Liver (tissue), 9 donors: ENCODE measurements around the gene TAS2R13. TPM values are rescaled to one million over a fixed set of nuclear protein-coding genes. Genes with fewer than 3 reads are reported as not detected.

Experiments used
- DNase-seq: peaks from one replicate; pipeline ENCODE4 v3.0.0-alpha.2; 2017; ENCODE audit warnings: low spot score
- H3K27ac ChIP-seq, 2 donors: one replicate each; pipeline ENCODE4 v1.7.0; 2013; ENCODE audit warnings: inconsistent platforms in 2 of 2, low read length in 2 of 2, control low read depth in 1 of 2, low read depth in 1 of 2, mild to moderate bottlenecking in 1 of 2
- H3K27me3 ChIP-seq, 4 donors: one replicate each; pipeline versions ENCODE4 v1.6.1 to v1.7.0; 2013; ENCODE audit warnings: low read length in 3 of 4, inconsistent platforms in 1 of 4, mild to moderate bottlenecking in 1 of 4, moderate library complexity in 1 of 4; ENCODE audit not compliant: control insufficient read depth in 4 of 4, insufficient read depth in 4 of 4
- H3K36me3 ChIP-seq, 4 donors: one replicate each; pipeline versions ENCODE4 v1.6.1 to v1.7.0; 2013; ENCODE audit warnings: low read length in 3 of 4, mild to moderate bottlenecking in 3 of 4, low read depth in 1 of 4, moderate library complexity in 1 of 4; ENCODE audit not compliant: control insufficient read depth in 4 of 4, insufficient read depth in 3 of 4
- H3K4me1 ChIP-seq, 4 donors: one replicate each; pipeline versions ENCODE4 v1.6.1 to v1.7.0; 2013; ENCODE audit warnings: low read length in 3 of 4, mild to moderate bottlenecking in 3 of 4, moderate library complexity in 1 of 4; ENCODE audit not compliant: control insufficient read depth in 4 of 4, insufficient read depth in 4 of 4
- H3K4me3 ChIP-seq, 3 donors: one replicate each; pipeline versions ENCODE4 v1.6.1 to v1.7.0; 2013; ENCODE audit warnings: low read length in 3 of 3, control low read depth in 1 of 3, low read depth in 1 of 3, mild to moderate bottlenecking in 1 of 3
- H3K9ac ChIP-seq, 2 donors: one replicate each; pipeline ENCODE4 v1.7.0; 2013; ENCODE audit warnings: low read length in 2 of 2, mild to moderate bottlenecking in 2 of 2, moderate library complexity in 2 of 2, control low read depth in 1 of 2, low read depth in 1 of 2
- H3K9me3 ChIP-seq, 4 donors: one replicate each; pipeline versions ENCODE4 v1.6.1 to v1.7.0; 2013; ENCODE audit warnings: low read length in 3 of 4; ENCODE audit not compliant: control insufficient read depth in 4 of 4
- GABPA ChIP-seq, 2 donors: IDR thresholded peaks in 1 of 2; conservative IDR thresholded peaks in 1 of 2; 2 replicates each; pipeline ENCODE4 v1.6.1; 2016; ENCODE audit warnings: antibody characterized with exemption in 2 of 2, mild to moderate bottlenecking in 1 of 2, moderate library complexity in 1 of 2
- HNF4A ChIP-seq, 2 donors: conservative IDR thresholded peaks; 2 replicates each; pipeline ENCODE4 v1.6.1; 2016; ENCODE audit warnings: antibody characterized with exemption in 2 of 2, mild to moderate bottlenecking in 2 of 2
- HNF4G ChIP-seq: IDR thresholded peaks from 2 replicates; pipeline ENCODE4 v1.6.1; 2016; ENCODE audit warnings: antibody characterized with exemption
- JUND ChIP-seq, 2 donors: IDR thresholded peaks; 2 replicates each; pipeline ENCODE4 v1.6.1; 2016; ENCODE audit warnings: antibody characterized with exemption in 2 of 2
- RAD21 ChIP-seq, 2 donors: IDR thresholded peaks; 2 replicates each; pipeline ENCODE4 v1.6.1; 2016; ENCODE audit warnings: antibody characterized with exemption in 2 of 2, mild to moderate bottlenecking in 2 of 2
- RXRA ChIP-seq, 2 donors: IDR thresholded peaks; 2 replicates each; pipeline ENCODE4 v1.6.1; 2017 to 2018; ENCODE audit warnings: antibody characterized with exemption in 2 of 2, mild to moderate bottlenecking in 1 of 2
- SP1 ChIP-seq: IDR thresholded peaks from 2 replicates; pipeline ENCODE4 v1.6.1; 2018; ENCODE audit warnings: antibody characterized with exemption, mild to moderate bottlenecking
- TAF1 ChIP-seq: conservative IDR thresholded peaks from 2 replicates; pipeline ENCODE4 v1.6.1; 2016; ENCODE audit warnings: antibody characterized with exemption, mild to moderate bottlenecking
- YY1 ChIP-seq: IDR thresholded peaks from 2 replicates; pipeline ENCODE4 v1.6.1; 2016; ENCODE audit warnings: antibody characterized with exemption, mild to moderate bottlenecking
- WGBS: extraction: QIAGEN DNeasy Blood & Tissue Kit; methylation state at CpG from one replicate; pipeline ENCODE4 v1.1.7; 2013; 5-methylcytosine and 5-hydroxymethylcytosine counted together
- polyA plus RNA-seq, 2 donors: library from polyadenylated mRNA; stranded (reverse) in 1 of 2; unstranded in 1 of 2; fragments of 200-250 nt in 1 of 2; fragments of >200 nt in 1 of 2; fragmentation: Nextera tagmentation in 1 of 2; extraction: Ambion mirVana in 1 of 2; gene quantifications; one replicate each; pipeline versions ENCODE4 v1.2.1 to v1.2.3, GENCODE V29; 2013 to 2015
- total RNA-seq, 2 donors: library from RNA; depleted of rRNA; stranded (reverse); fragments of >200 nt; gene quantifications; one replicate each; pipeline ENCODE4 v1.2.3, GENCODE V29; 2014
- TF ChIP-seq, protein P1 (sequence below): IDR thresholded peaks from 2 replicates; pipeline ENCODE4 v1.6.1; 2016; ENCODE audit warnings: antibody characterized with exemption
- TF ChIP-seq, protein P2 (sequence below): IDR thresholded peaks from 2 replicates; pipeline ENCODE4 v1.6.1; 2016; ENCODE audit warnings: antibody characterized with exemption
- TF ChIP-seq, protein P3 (sequence below): IDR thresholded peaks from 2 replicates; pipeline ENCODE4 v1.6.1; 2016; ENCODE audit warnings: antibody characterized with exemption
- TF ChIP-seq, protein P4 (sequence below): fragments of 150-350 bp; IDR thresholded peaks from 2 replicates; pipeline ENCODE4 v1.5.1; 2017; ENCODE audit warnings: improper control_type of control experiment, low read depth, low read length; ENCODE audit not compliant: missing input control
- donor health status: healthy.
- donor health status: healthy.
- donor health status: healthy.
- donor health status: healthy.
- donor health status: healthy.

Gene TAS2R13
- total and polyA plus RNA-seq, 4 donors, result 0.10 to 6.2 (median 0.51) TPM; not detected in 1

DNA sequence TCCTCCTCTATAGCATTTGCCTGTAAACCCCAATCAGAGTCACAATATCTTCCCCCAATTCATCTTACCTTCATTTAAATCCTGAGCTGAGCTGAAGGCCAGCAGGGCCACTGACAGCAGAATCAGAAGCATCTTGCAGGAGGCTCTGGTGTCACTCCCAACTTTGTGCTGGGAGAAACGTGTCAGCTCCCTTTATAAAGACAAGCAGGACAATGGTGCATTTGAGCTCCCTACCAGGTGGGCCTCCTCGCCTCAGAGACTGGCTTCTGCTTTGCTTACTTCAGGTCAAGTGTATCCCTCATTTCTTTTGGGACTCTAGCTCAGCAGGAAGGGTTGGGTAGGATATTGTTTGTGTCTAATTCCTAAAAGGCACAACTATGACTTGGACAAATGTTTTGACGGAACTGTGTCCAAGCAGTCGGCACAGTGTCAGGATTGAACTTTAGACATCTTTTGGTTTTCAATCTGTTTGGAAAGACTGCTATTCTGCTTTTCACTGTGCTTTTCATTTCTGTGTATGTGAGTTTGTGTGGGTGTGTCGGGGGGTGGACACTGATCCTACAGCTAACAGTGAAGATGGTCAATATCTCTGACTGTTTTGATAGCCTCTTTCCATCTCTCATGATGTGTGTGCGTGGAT, 25.2 kb downstream of the TAS2R13 start, which contains the start of gene PRH1 (continued):
- TF ChIP-seq JUND (IDR thresholded peaks at IDR 0.05) (no peak), RXRA (IDR thresholded peaks at IDR 0.05) (no peak), RAD21 (IDR thresholded peaks at IDR 0.05) (no peak), SP1 (no peak), YY1 (no peak)
- TF ChIP-seq, protein P1, sequence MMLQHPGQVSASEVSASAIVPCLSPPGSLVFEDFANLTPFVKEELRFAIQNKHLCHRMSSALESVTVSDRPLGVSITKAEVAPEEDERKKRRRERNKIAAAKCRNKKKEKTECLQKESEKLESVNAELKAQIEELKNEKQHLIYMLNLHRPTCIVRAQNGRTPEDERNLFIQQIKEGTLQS, result no peak
- TF ChIP-seq, protein P2, sequence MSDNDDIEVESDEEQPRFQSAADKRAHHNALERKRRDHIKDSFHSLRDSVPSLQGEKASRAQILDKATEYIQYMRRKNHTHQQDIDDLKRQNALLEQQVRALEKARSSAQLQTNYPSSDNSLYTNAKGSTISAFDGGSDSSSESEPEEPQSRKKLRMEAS, result no peak

DNA sequence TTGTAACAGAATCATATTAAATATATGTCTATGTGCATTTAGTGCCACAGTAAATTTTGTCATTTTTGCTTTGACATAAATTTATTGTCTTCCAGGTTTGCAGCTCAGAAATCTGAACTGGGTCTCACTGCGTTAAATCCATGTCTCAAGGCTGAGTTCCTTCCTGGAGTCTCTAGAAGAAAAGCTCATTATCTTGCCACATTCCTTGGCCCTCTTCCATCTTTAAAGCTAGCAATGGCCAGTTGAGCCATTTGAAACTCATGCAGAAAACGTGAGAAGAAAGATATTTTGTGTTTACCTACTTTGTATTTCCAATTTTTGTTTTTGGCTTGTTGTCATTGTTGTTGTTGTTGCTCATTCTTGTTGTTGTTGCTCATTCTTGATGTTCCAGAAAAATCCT, 36.0 kb downstream of the TAS2R13 start:
- Histone ChIP-seq H3K9ac (no peak overlapping the region), H3K27ac (no peak overlapping the region), H3K27me3 (no peaks in the 10 kb centered on the region), H3K4me1 (no peaks in the 10 kb centered on the region), H3K4me3 (no peak overlapping the region), H3K36me3 (peaks cover 0 to 4% (median 0%) of the 10 kb centered on the region in 4 donors), H3K9me3 (no peaks in the 10 kb centered on the region)
- TF ChIP-seq, protein P3, sequence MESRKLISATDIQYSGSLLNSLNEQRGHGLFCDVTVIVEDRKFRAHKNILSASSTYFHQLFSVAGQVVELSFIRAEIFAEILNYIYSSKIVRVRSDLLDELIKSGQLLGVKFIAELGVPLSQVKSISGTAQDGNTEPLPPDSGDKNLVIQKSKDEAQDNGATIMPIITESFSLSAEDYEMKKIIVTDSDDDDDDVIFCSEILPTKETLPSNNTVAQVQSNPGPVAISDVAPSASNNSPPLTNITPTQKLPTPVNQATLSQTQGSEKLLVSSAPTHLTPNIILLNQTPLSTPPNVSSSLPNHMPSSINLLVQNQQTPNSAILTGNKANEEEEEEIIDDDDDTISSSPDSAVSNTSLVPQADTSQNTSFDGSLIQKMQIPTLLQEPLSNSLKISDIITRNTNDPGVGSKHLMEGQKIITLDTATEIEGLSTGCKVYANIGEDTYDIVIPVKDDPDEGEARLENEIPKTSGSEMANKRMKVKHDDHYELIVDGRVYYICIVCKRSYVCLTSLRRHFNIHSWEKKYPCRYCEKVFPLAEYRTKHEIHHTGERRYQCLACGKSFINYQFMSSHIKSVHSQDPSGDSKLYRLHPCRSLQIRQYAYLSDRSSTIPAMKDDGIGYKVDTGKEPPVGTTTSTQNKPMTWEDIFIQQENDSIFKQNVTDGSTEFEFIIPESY, result no peak
- TF ChIP-seq, protein P4, sequence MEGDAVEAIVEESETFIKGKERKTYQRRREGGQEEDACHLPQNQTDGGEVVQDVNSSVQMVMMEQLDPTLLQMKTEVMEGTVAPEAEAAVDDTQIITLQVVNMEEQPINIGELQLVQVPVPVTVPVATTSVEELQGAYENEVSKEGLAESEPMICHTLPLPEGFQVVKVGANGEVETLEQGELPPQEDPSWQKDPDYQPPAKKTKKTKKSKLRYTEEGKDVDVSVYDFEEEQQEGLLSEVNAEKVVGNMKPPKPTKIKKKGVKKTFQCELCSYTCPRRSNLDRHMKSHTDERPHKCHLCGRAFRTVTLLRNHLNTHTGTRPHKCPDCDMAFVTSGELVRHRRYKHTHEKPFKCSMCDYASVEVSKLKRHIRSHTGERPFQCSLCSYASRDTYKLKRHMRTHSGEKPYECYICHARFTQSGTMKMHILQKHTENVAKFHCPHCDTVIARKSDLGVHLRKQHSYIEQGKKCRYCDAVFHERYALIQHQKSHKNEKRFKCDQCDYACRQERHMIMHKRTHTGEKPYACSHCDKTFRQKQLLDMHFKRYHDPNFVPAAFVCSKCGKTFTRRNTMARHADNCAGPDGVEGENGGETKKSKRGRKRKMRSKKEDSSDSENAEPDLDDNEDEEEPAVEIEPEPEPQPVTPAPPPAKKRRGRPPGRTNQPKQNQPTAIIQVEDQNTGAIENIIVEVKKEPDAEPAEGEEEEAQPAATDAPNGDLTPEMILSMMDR, result no peak
- TF ChIP-seq SP1, result no peak
- TF ChIP-seq HNF4A (conservative IDR thresholded peaks at IDR 0.05), result no peak
- no peak for TF ChIP-seq YY1
- TF ChIP-seq HNF4G, result no peak
- no peak for TF ChIP-seq TAF1
- DNase-seq, result no peak
- WGBS, result 68% methylated on average over 2 of the region's 2 CpGs

DNA sequence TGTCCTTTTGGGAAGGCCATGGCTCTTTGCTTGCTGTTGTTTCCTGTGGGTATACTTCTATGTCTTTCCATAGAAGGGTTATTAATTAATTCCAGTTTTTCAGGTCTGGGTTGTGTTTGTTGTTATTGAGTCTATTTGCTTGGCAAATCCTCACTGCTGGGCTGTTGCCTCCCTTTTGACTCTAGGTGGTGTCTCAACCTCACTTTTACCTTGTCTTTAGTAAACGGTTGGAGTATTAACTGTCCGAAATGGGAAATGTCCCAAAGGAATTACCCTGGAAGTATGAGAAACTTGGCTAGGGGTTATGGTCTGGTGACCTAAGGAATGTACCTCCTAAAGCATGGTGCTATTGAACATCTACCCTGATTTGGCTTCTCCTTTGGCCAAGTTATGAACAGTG, 42.0 kb downstream of the TAS2R13 start:
- Histone ChIP-seq H3K4me3 (no peak overlapping the region), H3K36me3 (no peaks in the 10 kb centered on the region), H3K4me1 (peaks cover 0 to 3% (median 2%) of the 10 kb centered on the region in 4 donors), H3K27me3 (no peaks in the 10 kb centered on the region), H3K9ac (no peak overlapping the region), H3K27ac (no peak overlapping the region), H3K9me3 (no peaks in the 10 kb centered on the region)
- WGBS, result 29% methylated on average over 2 of the region's 2 CpGs
- DNase-seq, result no peak
- TF ChIP-seq, protein P4, result peak; percentile 51
- TF ChIP-seq GABPA (IDR thresholded peaks at IDR 0.05 in 1 of 2, conservative IDR thresholded peaks at IDR 0.05 in 1 of 2) (no peak), RAD21 (IDR thresholded peaks at IDR 0.05) (peak; percentile 84 to 89)
